Upper lobe of left lung (tissue), 4 donors: ENCODE data around the gene KITLG.

Source experiments
- EP300 ChIP-seq, 4 donors: sonication (generic); formaldehyde crosslinking; IDR thresholded peaks; one replicate each; pipeline ENCODE4 v1.5.1; 2017; ENCODE audit warnings: antibody characterized with exemption in 4 of 4, control low read depth in 2 of 4
- POLR2A ChIP-seq, 4 donors: fragments of 450-650 bp; IDR thresholded peaks; one replicate each; pipeline ENCODE4 v1.5.1; 2016 to 2017; ENCODE audit warnings: antibody characterized with exemption in 4 of 4, mild to moderate bottlenecking in 2 of 4
- POLR2AphosphoS5 ChIP-seq, 2 donors: sonication (generic); formaldehyde crosslinking; IDR thresholded peaks; one replicate each; pipeline ENCODE4 v1.5.1; 2017; ENCODE audit warnings: antibody characterized with exemption in 2 of 2
- TF ChIP-seq, protein P1 (sequence below), 6 experiments: fragments of 450-650 bp in 4 of 6; fragments of 200-600 bp in 2 of 6; sonication (generic) in 2 of 6; IDR thresholded peaks; one replicate each; pipeline ENCODE4 v1.5.1; 2016 to 2019; ENCODE audit warnings: antibody characterized with exemption in 6 of 6

DNA sequence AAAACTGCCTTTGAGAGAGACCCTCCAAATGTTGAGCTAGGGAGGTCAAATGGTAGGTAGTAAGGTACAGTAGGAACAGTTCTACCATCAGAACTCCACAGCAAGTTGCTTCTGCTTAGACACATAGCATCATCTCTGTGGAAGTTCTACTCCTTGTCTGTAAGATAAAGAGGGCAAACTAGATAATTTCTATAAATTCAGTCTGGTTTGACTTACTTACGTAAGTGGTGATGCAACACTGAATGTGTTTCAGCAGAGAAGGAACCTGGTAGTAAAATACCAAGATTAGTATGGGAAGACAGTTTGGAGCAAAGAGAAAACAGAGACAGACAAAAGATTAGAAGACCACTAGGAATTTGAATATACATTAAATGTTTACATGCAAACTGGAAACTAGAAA is 42.0 kb downstream of the KITLG start:
- TF ChIP-seq, protein P1, sequence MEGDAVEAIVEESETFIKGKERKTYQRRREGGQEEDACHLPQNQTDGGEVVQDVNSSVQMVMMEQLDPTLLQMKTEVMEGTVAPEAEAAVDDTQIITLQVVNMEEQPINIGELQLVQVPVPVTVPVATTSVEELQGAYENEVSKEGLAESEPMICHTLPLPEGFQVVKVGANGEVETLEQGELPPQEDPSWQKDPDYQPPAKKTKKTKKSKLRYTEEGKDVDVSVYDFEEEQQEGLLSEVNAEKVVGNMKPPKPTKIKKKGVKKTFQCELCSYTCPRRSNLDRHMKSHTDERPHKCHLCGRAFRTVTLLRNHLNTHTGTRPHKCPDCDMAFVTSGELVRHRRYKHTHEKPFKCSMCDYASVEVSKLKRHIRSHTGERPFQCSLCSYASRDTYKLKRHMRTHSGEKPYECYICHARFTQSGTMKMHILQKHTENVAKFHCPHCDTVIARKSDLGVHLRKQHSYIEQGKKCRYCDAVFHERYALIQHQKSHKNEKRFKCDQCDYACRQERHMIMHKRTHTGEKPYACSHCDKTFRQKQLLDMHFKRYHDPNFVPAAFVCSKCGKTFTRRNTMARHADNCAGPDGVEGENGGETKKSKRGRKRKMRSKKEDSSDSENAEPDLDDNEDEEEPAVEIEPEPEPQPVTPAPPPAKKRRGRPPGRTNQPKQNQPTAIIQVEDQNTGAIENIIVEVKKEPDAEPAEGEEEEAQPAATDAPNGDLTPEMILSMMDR (IDR thresholded peaks at IDR 0.05): no peak
- TF ChIP-seq POLR2AphosphoS5 (IDR thresholded peaks at IDR 0.05) (no peak), POLR2A (IDR thresholded peaks at IDR 0.05) (no peak), EP300 (IDR thresholded peaks at IDR 0.05) (no peak)
